Skeletal muscle tissue (tissue), 4 donors: ENCODE measurements around the gene TIAM2. TPM values are rescaled to one million over a fixed set of nuclear protein-coding genes. Genes with fewer than 3 reads are reported as not detected.
A peak's percentile ranks its signal among the peaks of the same experiment; 100 is the strongest.

ENCODE experiments used
- H3K27ac ChIP-seq: one replicate; pipeline ENCODE4 v1.7.0; 2013; ENCODE audit warnings: mild to moderate bottlenecking, low read depth, low read length, inconsistent platforms
- H3K27me3 ChIP-seq, 3 donors: one replicate each; pipeline ENCODE4 v1.7.0; 2013; ENCODE audit warnings: low read length in 3 of 3; ENCODE audit not compliant: control insufficient read depth in 3 of 3, insufficient read depth in 3 of 3
- H3K36me3 ChIP-seq, 3 donors: one replicate each; pipeline ENCODE4 v1.7.0; 2013; ENCODE audit warnings: low read length in 3 of 3; ENCODE audit not compliant: control insufficient read depth in 3 of 3, insufficient read depth in 3 of 3
- H3K4me1 ChIP-seq, 3 donors: one replicate each; pipeline ENCODE4 v1.7.0; 2013; ENCODE audit warnings: low read length in 3 of 3, mild to moderate bottlenecking in 3 of 3; ENCODE audit not compliant: control insufficient read depth in 3 of 3, insufficient read depth in 3 of 3
- H3K4me3 ChIP-seq, 3 donors: one replicate each; pipeline ENCODE4 v1.7.0; 2013; ENCODE audit warnings: low read length in 3 of 3
- H3K9ac ChIP-seq, 3 donors: one replicate each; pipeline ENCODE4 v1.7.0; 2013; ENCODE audit warnings: low read length in 3 of 3, mild to moderate bottlenecking in 3 of 3, moderate library complexity in 2 of 3, low read depth in 1 of 3
- H3K9me3 ChIP-seq, 3 donors: one replicate each; pipeline ENCODE4 v1.7.0; 2013; ENCODE audit warnings: low read length in 3 of 3; ENCODE audit not compliant: control insufficient read depth in 3 of 3
- total RNA-seq: library from RNA; depleted of rRNA; stranded (reverse); fragments of >200 nt; gene quantifications from one replicate; pipeline ENCODE4 v1.2.3, GENCODE V29; 2014
- donor health status: Osteomylitis.

TIAM2 gene
- total RNA-seq, 1 donor from 2014 or later = 22.4 TPM

DNA sequence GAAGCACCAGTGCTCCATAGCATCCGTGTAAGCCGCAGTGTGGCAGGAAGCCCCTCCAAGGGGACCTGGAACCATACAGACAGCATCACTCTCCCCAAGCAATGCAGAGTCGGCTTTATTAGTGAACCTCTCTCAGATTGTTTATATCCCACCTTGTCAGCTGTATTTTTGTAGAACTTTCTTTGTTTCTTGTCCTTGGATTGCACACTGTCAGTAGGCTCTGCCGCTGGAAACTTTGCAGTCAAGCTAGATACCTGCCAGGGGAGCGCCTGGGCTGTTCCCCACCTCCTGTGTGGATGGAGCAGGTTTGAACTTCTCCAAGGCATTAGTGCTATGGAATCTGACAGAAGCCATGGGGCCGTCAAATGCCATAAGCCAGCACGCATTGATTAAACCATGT is 250.1 kb downstream of the TIAM2 start:
- Histone ChIP-seq H3K36me3 (peaks cover 5 to 8% (median 8%) of the 10 kb centered on the region in 3 donors), H3K27me3 (no peaks in the 10 kb centered on the region), H3K4me1 (no peaks in the 10 kb centered on the region), H3K9ac (no peak overlapping the region), H3K27ac (no peak overlapping the region), H3K4me3 (no peak overlapping the region), H3K9me3 (no peaks in the 10 kb centered on the region)

DNA sequence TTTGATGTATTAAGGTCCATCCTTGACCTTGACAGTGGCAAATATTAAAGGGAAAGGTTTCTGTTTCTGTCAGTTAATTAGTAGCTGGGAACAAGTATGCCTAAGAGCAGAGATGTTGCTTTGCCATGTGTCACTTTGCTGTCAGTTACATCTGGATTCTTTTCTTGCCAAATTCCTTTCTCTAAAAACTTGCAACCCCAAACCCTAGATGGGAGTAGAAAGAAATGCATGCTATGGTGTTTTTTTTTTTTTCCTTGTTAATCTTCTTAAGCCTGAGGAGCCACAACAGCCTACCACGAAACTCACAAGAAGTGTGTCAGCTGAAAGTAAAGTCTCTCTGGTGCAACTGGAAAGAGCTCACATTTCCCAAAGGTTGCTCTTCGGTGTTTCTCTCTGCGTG is 250.7 kb downstream of the TIAM2 start:
- H3K9me3 ChIP-seq = no peaks in the 10 kb centered on the region
- peaks cover 5 to 14% (median 8%) of the 10 kb centered on the region in 3 donors for H3K36me3 ChIP-seq
- H3K4me1 ChIP-seq = no peaks in the 10 kb centered on the region
- H3K4me3 ChIP-seq = no peak overlapping the region
- H3K27ac ChIP-seq = no peak overlapping the region
- no peaks in the 10 kb centered on the region for H3K27me3 ChIP-seq
- no peak overlapping the region for H3K9ac ChIP-seq

DNA sequence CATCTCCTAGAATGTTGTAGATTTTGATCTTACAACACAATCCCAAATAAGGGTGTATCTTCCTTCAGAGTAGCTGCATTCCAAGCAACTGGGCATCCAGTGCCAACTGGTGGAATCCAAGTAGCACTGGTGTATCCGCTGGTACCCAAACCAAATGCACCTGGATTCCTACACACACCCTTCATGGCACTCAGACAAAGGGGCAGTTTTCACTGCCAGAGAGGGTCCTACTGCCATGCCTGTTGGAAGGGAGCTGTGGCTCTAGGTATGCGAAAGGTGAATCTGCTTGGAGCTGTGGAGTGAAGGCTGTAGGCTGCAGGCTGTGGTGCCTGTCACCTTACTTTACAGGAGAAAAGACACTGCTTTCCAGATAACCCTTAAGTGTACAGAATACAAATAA is 251.7 kb downstream of the TIAM2 start:
- H3K27ac ChIP-seq = no peak overlapping the region

DNA sequence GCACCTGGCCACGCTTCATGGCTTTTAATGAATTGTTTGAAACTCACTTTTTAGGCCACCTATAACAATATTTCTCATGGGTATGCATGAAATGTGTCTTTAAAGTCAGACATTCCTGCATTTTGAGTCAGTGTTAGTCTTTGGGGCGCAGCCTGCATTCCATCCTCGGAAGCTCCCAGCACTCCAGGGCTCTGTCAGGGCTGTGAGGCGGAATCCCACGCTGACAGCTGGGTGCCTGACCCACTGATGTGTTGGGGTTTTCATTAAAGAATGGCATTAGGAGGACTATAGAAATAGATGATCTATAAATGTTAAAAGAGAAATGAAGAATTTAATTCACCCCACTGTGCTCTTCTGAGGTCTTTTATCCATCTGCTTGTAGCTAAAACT is 252.5 kb downstream of the TIAM2 start:
- Histone ChIP-seq H3K9ac (no peak overlapping the region), H3K27me3 (no peaks in the 10 kb centered on the region), H3K4me3 (no peak overlapping the region), H3K9me3 (no peaks in the 10 kb centered on the region), H3K4me1 (no peaks in the 10 kb centered on the region), H3K36me3 (peaks cover 10 to 19% (median 12%) of the 10 kb centered on the region in 3 donors), H3K27ac (no peak overlapping the region)

More for the DNA sequence above, 251.7 kb downstream of the TIAM2 start:
- no peaks in the 10 kb centered on the region for H3K4me1 ChIP-seq
- no peak overlapping the region for H3K9ac ChIP-seq
- no peaks in the 10 kb centered on the region for H3K27me3 ChIP-seq
- peaks cover 6 to 17% (median 10%) of the 10 kb centered on the region in 3 donors for H3K36me3 ChIP-seq
- H3K4me3 ChIP-seq = no peak overlapping the region
- no peaks in the 10 kb centered on the region for H3K9me3 ChIP-seq

DNA sequence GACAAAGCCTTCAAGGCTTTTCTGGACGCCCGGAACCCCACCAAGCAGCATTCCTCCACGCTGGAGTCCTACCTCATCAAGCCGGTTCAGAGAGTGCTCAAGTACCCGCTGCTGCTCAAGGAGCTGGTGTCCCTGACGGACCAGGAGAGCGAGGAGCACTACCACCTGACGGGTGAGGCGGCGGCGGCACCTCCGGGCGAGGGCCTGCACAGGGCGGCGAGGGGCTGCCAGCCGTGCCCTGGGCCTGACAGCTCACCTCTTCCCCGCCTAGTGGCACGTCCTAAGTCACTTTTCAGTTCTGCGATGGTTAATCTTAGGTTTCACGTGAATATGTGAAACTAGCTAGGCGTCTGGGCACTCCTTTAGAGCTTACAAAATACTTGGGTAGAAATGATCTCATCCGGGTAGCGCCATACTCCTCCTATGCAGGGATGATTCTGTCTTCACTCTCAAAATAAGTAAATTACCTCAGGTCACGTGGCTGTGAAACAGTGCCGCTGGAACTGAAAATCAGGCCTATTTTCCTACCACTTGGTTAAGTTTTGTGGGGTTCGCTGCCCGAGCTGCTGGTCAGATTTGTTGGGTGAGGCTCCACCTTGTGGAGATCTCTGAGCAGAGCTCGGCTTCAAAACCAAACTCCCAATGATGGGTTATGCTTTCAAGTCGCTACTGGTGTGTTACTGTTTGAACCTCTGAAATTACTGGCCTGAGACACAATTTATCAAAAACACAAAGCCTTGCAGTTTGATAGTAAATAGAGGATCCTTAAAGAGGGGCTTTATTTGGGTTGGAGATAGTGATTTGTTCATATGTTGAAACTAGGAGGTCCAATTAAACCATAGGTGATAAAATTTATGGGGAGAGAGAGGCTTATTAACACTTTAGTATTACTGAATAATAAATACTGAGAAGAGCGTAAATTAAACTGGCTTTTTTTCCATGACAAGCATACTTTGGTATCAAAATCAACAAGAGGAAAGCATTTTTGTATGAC is 253.2 kb downstream of the TIAM2 start:
- no peaks in the 10 kb centered on the region for H3K9me3 ChIP-seq
- H3K27me3 ChIP-seq = no peaks in the 10 kb centered on the region
- peaks cover 0 to under 1% (median under 1%) of the 10 kb centered on the region in 3 donors for H3K4me1 ChIP-seq
- peaks cover 11 to 21% (median 14%) of the 10 kb centered on the region in 3 donors for H3K36me3 ChIP-seq
- H3K27ac ChIP-seq = no peak overlapping the region
- H3K9ac ChIP-seq = no peak overlapping the region
- no peak overlapping the region for H3K4me3 ChIP-seq

DNA sequence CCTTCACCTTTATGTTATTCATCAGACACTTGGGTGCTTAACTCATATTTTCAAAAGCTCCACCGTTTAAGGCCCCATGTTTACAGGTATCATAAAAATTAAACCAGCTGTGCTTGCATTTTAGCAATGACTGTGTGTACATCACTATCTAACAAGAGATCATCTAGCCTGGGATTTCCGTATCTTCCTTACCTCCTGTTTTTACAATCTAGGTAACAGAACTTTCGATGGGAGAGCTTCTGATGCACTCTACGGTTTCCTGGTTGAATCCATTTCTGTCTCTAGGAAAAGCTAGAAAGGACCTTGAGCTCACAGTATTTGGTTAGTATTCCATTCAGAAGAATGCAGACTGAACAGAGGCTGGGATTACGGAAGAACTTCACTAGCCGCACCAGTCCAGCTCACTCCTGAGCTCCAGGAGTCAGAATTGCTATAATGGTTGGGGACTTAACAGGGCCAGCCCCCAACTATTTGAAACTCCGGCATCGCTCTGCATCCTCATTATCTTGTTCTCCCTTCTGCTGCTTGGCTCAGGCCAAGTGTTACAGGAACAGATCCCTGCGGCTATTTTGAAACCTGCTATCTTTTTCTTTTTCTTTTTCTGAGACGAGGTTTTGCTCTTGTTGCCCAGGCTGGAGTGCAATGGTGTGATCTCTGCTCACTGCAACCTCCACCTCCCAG is 255.7 kb downstream of the TIAM2 start:
- Histone ChIP-seq H3K9me3 (no peaks in the 10 kb centered on the region), H3K9ac (no peak overlapping the region), H3K4me1 (peaks cover 0 to 16% (median 10%) of the 10 kb centered on the region in 3 donors), H3K27me3 (no peaks in the 10 kb centered on the region), H3K4me3 (no peak overlapping the region), H3K36me3 (peaks cover 17 to 29% (median 19%) of the 10 kb centered on the region in 3 donors), H3K27ac (no peak overlapping the region)

DNA sequence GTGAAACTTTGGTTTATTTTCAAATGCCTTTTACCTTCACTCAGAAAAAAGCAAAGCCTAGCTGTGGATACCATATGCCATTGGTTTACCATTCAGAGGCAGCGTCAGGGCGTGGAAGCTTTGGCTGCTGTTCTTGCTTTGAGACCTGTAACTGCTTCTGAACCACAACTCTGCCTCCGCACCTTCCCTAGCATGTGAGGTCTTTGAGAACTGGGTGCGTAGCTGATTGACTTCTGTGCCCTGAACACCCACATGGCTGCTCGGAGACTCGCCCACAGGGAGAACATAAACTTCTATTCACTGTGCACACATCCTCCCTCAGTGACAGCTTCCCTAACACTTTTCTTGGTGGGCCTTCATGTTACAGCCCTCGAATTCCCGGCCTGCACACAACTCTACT is 257.5 kb downstream of the TIAM2 start:
- Histone ChIP-seq H3K27ac (peak overlapping the region; percentile 75), H3K36me3 (peaks cover 21 to 30% (median 30%) of the 10 kb centered on the region in 3 donors), H3K4me1 (peaks cover 0 to 16% (median 10%) of the 10 kb centered on the region in 3 donors), H3K27me3 (no peaks in the 10 kb centered on the region), H3K4me3 (no peak overlapping the region), H3K9me3 (no peaks in the 10 kb centered on the region), H3K9ac (no peak overlapping the region)

DNA sequence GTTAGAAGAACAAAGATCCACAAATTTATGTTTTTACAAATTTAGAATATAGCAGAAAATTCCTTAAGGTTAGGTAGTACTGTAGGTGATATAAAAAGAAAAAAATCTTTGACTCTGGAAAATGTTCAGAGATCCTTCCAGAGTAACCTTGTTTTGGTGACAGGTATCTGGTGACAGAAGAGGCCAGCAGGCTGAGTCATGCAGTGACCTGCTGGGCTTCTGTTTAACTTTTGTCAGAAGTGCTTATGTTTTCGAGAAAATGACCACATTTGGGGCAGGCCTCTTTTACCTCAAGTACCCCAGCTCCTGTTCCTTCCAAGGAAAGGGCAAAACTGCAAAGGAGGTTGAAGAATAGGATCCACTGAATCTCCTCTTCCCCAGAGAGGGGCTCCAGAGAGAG is 258.2 kb downstream of the TIAM2 start:
- peaks cover 0 to 16% (median 10%) of the 10 kb centered on the region in 3 donors for H3K4me1 ChIP-seq
- H3K4me3 ChIP-seq = no peak overlapping the region
- H3K36me3 ChIP-seq = peaks cover 25 to 37% (median 35%) of the 10 kb centered on the region in 3 donors
- H3K9me3 ChIP-seq = no peaks in the 10 kb centered on the region
- peak overlapping the region in 2 of 3 donors; percentile 10 to 61 for H3K9ac ChIP-seq
- H3K27ac ChIP-seq = peak overlapping the region; percentile 75
- no peaks in the 10 kb centered on the region for H3K27me3 ChIP-seq

DNA sequence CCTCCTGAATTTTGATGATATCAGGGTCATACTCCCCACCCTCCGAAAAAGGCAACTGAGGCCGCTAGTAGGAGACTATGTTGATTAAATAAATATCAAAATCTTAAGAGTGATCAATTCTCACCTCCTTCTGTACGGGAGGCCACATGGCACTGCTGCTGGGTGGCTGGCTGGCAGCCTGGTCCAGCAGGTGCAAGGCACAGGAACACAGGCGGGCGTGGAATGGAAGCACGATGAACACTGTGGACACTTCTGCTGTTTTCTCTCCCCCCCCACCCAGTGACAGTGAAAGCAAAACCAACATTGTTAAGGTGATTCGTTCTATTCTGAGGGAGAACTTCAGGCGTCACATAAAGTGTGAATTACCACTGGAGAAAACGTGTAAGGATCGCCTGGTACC is 259.0 kb downstream of the TIAM2 start:
- no peak overlapping the region for H3K4me3 ChIP-seq
- H3K27ac ChIP-seq = peak overlapping the region; percentile 75
- H3K36me3 ChIP-seq = peaks cover 31 to 42% (median 40%) of the 10 kb centered on the region in 3 donors
- H3K27me3 ChIP-seq = no peaks in the 10 kb centered on the region
- H3K9ac ChIP-seq = peak overlapping the region in 2 of 3 donors; percentile 1 to 4
- peaks cover 0 to 16% (median 10%) of the 10 kb centered on the region in 3 donors for H3K4me1 ChIP-seq
- H3K9me3 ChIP-seq = no peaks in the 10 kb centered on the region
